Activated CD4-positive, alpha-beta T cell treated with anti-CD3 and anti-CD28 coated beads for 48 hours (primary cell): ENCODE data around the gene ATP2A1.
"Not testable (repeated sequence)": the region's sequence is repeated elsewhere in the genome, so short reads cannot be mapped to it uniquely, and the experiment has no call there.

ENCODE experiments used
- DNase-seq: peaks from one replicate; pipeline ENCODE4 v3.0.0-alpha.2; 2020

ATP2A1 gene

DNA sequence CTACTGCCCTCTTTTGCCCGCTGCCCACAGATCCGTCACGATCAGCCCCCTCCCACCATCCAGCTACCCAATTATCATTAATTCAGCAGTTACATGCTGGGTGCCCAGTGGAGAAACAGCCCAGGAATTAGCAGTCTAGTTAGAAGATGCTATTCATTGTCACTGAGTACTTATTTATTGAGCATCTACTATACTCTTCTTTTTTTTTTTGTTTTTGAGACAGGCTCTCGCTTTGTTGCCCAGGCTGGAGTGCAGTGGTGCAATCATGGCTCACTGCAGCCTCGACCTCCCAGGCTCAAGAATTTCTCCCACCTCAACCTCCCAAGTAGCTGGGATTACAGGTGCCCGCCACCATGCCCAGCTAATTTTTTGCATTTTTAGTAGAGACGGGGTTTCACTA lies 61.5 kb downstream of the ATP2A1 start:
- not testable (repeated sequence) for DNase-seq

GRCh38 chr16:28943281-28943680 lies 65.0 kb downstream of the ATP2A1 start:
- DNase-seq, result no peak

DNA sequence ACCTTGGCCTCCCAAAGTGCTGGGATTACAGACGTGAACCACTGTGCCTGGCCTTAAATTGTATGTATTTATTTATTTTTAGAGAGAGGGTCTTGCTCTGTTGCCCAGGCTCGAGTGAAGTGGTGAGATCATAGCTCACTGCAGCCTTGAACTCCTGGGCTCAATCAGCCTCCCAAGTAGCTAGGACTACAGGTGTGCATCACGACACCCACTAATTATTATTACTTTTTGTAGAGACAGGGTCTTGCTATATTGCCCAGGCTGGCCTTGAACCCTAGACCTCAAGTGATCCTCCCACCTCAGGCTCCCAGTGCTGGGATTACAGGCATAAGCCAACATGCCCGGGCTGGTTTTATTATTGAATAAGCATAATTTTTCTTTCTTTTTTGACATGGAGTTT lies 68.4 kb downstream of the ATP2A1 start:
- DNase-seq, result no peak

- peak; percentile 100 for DNase-seq
Measured at GRCh38 chr16:28950648-28951409, 72.5 kb downstream of the ATP2A1 start, which contains the start of gene NFATC2IP. Gene NFATC2IP, plus strand, starts transcription at chr16:28950937. Its CDS starts 75 bp downstream, at chr16:28951012.

GRCh38 chr16:28951410-28951943 lies 73.2 kb downstream of the ATP2A1 start:
- peak; percentile 54 for DNase-seq
